Measurements from ENCODE around the gene CRYBB2. TPM values are rescaled to one million over a fixed set of nuclear protein-coding genes. Genes with fewer than 3 reads are reported as not detected.

The CRYBB2 gene, protein sequence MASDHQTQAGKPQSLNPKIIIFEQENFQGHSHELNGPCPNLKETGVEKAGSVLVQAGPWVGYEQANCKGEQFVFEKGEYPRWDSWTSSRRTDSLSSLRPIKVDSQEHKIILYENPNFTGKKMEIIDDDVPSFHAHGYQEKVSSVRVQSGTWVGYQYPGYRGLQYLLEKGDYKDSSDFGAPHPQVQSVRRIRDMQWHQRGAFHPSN
- 0.33 TPM in 1 of 2 replicates, not detected in the other for total RNA-seq (ENCODE audit: low replicate concordance)
- long read RNA-seq: 0 reads

DNA sequence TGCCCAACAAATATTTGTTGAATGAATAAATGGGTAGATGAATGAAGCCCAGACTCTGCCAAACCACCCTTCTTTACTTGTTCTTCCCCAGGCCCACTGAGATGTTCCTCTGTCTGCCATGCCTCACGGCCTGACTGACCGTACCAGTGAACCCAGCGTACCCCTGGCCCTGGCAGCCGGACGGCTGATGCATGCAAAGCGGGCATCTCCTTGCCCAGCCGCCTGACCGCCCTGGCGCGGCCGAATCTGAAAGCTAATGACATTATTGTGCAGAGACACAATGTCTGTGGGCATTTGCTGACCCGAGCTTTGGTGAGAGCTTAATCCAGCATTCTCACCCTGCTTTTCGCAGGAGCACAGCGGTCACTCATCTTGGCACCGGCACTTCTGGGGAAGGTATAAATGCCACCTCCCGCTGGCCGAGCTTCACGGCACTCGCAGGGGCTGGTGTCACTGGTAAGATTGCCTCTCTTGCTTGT, at the start of gene CRYBB2:
Gene CRYBB2 (plus strand): TSS at position 429 of the 479 bp plus-strand sequence. CDS start 1,791 bp downstream, outside the sequence.
- no peaks in the 10 kb centered on the region for H3K36me3 Mint-ChIP-seq
- no peaks in the 10 kb centered on the region for H3K9me3 Mint-ChIP-seq
- peaks cover 36% of the 10 kb centered on the region for H3K27me3 Mint-ChIP-seq
- TF ChIP-seq, protein P1, sequence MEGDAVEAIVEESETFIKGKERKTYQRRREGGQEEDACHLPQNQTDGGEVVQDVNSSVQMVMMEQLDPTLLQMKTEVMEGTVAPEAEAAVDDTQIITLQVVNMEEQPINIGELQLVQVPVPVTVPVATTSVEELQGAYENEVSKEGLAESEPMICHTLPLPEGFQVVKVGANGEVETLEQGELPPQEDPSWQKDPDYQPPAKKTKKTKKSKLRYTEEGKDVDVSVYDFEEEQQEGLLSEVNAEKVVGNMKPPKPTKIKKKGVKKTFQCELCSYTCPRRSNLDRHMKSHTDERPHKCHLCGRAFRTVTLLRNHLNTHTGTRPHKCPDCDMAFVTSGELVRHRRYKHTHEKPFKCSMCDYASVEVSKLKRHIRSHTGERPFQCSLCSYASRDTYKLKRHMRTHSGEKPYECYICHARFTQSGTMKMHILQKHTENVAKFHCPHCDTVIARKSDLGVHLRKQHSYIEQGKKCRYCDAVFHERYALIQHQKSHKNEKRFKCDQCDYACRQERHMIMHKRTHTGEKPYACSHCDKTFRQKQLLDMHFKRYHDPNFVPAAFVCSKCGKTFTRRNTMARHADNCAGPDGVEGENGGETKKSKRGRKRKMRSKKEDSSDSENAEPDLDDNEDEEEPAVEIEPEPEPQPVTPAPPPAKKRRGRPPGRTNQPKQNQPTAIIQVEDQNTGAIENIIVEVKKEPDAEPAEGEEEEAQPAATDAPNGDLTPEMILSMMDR (conservative IDR thresholded peaks at IDR 0.05): no peak
- H3K4me3 Mint-ChIP-seq: no peak within 1 kb of the TSS
- no peak for DNase-seq (ENCODE audit: extremely low spot score, unreplicated experiment)
- H3K4me1 Mint-ChIP-seq (ENCODE audit: unreplicated experiment): no peaks in the 10 kb centered on the region
- H3K27ac Mint-ChIP-seq: no peak within 1 kb of the TSS

GRCh38 chr22:25170426-25170980, 48.9 kb upstream of the CRYBB2 start:
- no peak for DNase-seq (ENCODE audit: extremely low spot score, unreplicated experiment)
- no peaks in the 10 kb centered on the region for H3K36me3 Mint-ChIP-seq
- no peaks in the 10 kb centered on the region for H3K27me3 Mint-ChIP-seq
- H3K9me3 Mint-ChIP-seq: no peaks in the 10 kb centered on the region
- H3K27ac Mint-ChIP-seq: no peak overlapping the region
- TF ChIP-seq, protein P1 (conservative IDR thresholded peaks at IDR 0.05): no peak
- H3K4me3 Mint-ChIP-seq: no peak overlapping the region
- H3K4me1 Mint-ChIP-seq (ENCODE audit: unreplicated experiment): peaks cover 16% of the 10 kb centered on the region

GRCh38 chr22:25172153-25172552, 47.3 kb upstream of the CRYBB2 start:
- no peaks in the 10 kb centered on the region for H3K9me3 Mint-ChIP-seq
- DNase-seq (ENCODE audit: extremely low spot score, unreplicated experiment): no peak
- TF ChIP-seq, protein P1 (conservative IDR thresholded peaks at IDR 0.05): peak; percentile 36
- peaks cover 4% of the 10 kb centered on the region for H3K4me1 Mint-ChIP-seq (ENCODE audit: unreplicated experiment)
- H3K27ac Mint-ChIP-seq: no peak overlapping the region
- no peak overlapping the region for H3K4me3 Mint-ChIP-seq
- H3K36me3 Mint-ChIP-seq: peaks cover under 1% of the 10 kb centered on the region
- H3K27me3 Mint-ChIP-seq: no peaks in the 10 kb centered on the region

- TF ChIP-seq, protein P1 (conservative IDR thresholded peaks at IDR 0.05): no peak
- no peak overlapping the region for H3K27ac Mint-ChIP-seq
These were observed 45.1 kb upstream of the CRYBB2 start for GRCh38 chr22:25174156-25174887.

GRCh38 chr22:25174888-25175411, 44.5 kb upstream of the CRYBB2 start:
- Mint-ChIP-seq H3K4me1 (ENCODE audit: unreplicated experiment) (no peaks in the 10 kb centered on the region), H3K27ac (no peak overlapping the region), H3K4me3 (no peak overlapping the region), H3K27me3 (no peaks in the 10 kb centered on the region), H3K36me3 (peaks cover 11% of the 10 kb centered on the region), H3K9me3 (peaks cover 6% of the 10 kb centered on the region)
- TF ChIP-seq, protein P1 (conservative IDR thresholded peaks at IDR 0.05): no peak
- DNase-seq (ENCODE audit: extremely low spot score, unreplicated experiment): no peak

More at GRCh38 chr22:25174156-25174887, 45.1 kb upstream of the CRYBB2 start:
- Mint-ChIP-seq H3K36me3 (peaks cover 5% of the 10 kb centered on the region), H3K9me3 (no peaks in the 10 kb centered on the region), H3K4me3 (no peak overlapping the region), H3K27me3 (no peaks in the 10 kb centered on the region), H3K4me1 (ENCODE audit: unreplicated experiment) (no peaks in the 10 kb centered on the region)
- DNase-seq (ENCODE audit: extremely low spot score, unreplicated experiment): no peak

Data from type B pancreatic cell (in vitro differentiated cells).